ENCODE measurements around the gene ZNF425.
"Not testable (repeated sequence)": the region's sequence is repeated elsewhere in the genome, so short reads cannot be mapped to it uniquely, and the experiment has no call there.

Gene ZNF425

DNA sequence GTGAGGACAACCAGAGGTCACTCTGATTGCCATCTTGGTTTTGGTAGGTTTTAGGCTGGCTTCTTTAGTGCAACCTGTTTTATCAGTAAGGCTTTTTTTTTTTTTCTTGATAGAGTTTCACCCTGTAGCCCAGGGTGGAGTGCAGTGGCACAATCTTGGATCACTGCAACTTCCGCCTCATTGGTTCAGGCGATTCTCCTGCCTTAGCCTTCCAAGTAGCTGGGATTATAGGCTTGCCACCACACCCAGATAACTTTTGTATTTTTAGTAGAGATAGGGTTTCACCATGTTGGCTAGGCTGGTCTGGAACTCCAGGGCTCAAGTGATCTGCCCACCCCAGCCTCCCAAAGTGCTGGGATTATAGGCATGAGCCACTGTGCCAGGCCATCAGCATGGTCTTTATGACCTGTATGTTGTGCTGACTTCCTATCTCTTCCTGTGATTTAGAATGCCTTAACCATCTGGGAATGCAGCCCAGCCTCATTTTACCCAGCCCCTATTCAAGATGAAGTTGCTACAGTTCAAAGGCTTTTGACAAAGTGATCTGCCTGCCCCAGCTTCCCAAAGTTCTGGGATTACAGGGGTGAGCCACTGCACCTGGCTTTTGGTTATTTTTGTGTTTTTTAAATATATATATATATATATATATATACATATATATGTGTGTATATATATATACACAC is 7.0 kb upstream of the ZNF425 start:
- DNase-seq = no peak

DNA sequence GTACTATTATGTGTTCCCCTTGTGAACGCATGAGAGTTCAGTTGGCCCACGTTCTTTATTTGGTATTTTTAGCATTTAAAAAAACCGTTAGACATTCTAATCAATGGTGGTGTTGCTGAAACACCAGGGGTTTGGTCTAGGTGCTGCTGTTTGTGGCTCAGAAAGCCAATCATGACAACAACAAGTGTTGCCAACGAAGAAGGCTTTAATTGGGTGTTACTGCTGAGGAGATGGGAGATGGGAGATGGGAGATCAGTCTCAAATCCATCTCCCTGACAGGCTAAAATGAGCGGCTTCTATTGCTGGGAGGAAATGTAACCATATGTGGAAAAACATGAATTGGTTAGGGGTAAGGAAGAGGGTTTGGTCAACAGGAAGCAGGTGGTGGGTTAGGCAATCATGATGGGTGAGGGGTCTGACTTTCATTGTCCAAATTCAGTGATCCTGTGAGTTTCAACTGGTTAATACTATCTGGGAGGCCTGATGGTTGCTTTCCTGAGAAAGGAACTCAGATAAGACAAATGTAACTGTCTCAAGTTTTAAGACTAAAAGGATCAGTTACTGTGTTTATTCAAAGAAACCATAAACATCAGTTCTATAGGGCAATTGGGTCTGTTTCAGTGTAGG is 4.6 kb upstream of the ZNF425 start:
- DNase-seq = no peak

DNA sequence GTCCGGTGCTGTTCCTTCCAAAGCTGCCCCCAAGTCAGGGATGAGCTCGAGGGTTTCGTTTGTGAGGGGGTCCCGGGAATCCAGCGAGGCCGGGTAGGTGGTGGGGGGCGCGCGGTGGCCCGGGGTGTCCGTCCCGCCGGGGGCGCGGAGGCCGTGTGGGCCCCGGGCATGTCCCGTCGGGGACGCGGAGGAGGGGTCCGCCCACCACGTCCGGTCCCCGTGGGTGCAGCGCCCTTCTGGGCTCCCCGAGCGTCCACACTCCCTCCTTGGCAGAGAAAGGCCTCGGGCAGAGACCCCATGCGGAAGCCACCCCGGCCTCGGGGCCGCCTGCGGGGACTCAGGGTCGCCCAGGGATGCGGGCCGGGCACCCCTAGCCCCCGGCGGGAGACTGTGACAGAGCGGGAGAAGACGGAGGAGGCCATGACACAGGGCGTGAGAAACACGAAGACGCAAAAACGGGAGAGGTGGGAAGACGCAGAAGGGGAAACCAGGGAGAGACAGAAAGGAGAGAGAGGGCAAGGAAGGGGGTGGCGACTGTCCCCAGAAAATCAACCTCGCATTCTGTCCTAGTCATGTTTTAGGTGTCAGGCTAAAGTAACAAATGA is 640 bp upstream of the ZNF425 start:
- DNase-seq = peak; percentile 59

DNA sequence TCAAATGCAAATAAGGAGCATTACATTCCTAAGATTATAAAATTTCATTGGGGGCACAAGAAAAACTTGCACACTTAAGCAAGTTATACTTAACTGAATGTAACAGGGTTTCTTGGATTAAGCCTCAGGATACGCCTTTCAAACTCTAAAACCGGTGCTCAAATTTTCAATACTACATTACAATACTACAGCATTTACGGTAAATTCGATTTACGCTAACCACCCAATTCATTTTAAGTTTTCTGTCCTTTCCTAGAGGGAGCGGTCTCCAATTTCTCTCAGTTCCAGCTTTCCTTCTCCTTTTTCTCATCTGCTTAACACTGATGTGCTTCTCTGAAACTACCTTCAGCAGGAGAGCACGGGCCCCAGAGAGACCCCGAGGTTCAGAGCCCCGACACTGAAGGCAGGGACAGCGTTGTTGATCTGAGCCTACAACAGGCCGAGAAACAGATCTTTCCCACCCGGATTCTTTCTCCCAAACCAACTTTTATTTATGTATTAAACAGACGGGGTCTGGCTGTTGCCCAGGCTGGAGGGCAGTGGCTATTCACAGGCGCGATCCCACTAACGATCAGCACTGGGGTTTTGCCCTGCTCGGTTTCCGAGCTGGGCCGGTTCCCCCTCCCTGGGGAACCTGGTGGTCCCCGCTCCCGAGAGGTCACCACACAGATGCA is 798 bp downstream of the ZNF425 start:
- DNase-seq = no peak

DNA sequence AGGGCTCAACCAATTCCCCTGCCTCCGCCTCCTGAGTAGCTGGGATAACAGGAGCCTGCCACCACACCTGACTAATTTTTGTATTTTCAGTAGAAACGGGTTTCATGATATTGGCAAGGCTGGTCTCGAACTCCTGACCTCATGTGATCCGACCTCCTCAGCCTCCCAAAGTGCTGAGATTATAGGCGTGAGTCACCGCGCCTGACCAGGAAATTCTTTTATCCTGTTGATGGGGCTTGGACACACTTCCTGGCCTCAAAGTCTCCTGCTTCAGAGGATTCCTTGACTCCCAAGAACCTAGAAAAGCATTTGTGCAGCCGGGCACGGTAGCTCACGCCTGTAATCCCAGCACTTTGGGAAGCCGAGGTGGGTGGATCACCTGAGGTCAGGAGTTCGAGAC is 16.2 kb downstream of the ZNF425 start:
- no peak for DNase-seq

DNA sequence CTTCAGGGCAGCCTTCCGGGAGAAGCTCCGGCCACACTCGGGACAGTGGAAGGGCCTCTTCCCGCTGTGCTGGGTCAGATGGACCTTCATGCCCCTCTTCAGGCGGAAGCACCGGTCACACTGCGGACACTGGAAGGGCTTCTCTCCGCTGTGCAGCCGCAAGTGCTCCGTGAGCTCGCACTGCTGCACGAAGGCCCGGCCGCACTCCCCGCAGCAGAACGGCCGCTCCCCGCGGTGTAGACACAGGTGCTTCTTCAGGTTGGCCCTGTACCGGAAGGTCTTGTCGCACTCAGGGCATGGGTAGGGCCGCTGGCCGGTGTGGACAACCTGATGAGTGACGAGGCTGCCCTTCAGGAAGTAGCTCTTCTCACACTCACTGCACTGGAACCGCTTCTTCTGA is 21.4 kb downstream of the ZNF425 start:
- DNase-seq = no peak

DNA sequence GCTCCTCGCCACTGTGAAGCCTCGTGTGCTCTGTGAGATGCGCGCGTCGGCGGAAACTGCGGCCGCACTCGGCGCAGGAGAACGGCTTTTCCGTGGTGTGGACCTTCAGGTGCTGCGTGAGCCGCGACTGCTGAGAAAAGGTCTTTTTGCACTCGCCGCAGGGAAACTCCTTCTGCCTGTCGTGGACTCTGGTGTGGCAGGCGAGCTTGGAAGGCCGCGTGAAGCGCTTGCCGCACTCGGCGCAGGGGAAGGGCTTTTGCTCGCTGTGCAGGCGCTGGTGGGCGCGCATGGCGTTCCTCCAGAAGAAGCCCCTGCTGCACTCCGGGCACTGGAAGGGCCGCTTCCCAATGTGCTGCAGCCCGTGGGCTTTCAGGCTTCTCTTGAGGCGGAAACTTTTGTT is 21.9 kb downstream of the ZNF425 start:
- DNase-seq = no peak

DNA sequence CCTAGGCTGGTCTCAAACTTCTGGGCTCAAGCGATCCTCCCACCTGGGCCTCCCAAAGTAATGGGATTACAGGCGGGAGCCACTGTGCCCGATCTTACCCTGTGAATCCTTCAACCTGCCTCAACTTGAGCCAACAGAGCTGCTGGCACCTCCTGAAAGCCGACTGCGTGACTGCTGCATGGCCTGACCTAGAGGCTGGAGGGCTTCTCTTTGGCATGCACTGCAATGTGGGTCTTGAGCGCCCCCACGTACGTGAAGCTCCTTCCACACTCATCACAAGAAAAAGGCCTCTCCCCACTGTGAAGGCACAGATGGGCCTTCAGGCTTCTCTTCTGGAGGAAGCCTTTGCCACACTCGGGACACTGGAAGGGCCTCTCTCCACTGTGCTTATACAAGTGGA is 22.7 kb downstream of the ZNF425 start:
- DNase-seq = no peak

DNA sequence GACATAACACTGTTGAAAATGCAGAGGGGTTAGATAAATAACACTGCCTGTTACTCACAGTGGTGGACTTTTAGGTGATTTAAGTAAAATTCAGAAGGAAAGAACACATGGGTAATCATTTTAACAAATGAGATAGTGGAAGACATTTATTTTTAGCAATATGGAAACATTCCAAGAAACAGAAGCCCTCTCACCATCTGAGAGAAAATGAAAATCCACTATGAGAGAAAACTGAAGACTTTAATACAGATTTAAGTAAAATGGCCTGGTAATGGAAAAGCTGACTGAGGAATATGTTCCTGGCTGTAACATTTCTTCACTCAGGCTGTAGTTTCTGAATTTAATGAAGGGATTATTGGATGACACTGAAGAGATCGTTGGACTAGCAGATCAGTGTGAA is 23.5 kb downstream of the ZNF425 start:
- no peak for DNase-seq

DNA sequence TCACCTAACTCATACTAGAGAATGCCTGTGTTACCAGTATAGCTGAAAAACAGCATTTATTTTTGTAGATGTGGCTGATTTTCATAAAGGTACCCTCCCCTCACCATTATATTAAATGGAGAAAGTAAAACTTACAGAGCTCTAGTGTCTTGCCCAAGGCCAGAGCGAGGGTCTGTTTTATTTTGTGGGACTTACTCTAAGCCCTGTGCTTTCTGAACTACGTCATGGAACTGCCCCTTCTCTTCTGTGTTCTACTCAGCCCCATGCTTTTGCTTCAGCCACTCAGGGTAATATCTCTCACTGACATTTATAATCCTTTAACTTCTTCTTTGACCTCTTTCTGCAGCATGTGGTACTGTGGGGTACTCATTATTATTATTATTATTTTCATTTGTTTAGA is 25.3 kb downstream of the ZNF425 start:
- no peak for DNase-seq

DNA sequence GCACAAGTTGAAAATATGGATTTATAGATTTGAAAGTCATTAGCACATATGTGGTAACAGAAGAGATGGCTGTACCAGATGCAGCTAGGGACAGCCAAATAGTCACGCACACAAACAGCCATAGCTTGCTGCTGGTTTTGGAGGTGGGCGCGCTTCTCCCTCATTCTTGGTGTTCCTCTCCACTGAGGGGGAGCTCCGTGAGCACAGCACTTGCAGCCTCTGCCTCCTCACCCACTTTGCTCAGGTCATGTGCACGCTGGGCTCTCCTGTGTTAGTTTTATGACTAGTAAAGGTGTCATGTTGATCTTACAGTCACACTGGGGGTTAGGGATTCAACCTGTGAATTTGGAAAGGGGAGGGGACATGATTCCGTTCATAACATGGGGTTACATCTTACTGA is 27.1 kb downstream of the ZNF425 start:
- no peak for DNase-seq

DNA sequence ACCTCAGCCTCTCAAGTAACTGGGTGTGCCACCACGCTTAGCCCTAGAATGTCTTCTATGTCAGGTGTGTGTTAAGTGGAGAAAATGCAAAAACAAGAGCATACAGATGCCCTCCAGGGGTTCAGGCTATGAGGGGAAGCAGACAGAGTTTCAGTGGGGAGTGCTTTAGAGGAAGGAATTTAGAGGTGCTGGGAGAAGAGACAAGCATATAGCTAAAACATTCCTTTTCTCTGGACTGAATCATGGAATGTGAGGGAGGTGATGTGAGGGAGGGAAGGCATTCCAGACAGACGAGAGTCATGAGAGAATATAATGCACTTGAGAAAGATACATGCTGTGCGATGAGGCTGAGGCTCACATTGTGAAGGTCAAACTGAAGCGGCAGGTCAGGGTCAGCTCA is 29.0 kb downstream of the ZNF425 start:
- no peak for DNase-seq

DNA sequence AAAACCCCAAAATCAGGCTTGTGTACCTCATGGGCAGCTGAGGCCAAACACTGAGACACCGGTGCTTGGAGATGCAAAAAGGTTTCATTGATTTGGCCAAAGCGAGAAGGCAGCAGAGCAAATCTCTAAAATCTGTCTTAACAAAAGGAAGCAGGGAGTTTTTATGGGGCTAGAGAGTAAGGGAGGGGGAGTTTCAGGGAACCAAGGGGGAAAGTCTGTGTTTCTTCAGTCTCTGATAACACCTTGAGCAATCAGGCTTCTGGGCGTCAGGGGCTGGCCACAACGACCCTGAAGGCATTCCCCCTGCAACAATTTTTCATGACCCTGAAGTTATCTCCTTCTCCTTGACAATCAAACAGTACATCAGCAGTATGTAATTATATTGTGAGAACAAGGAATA is 32.9 kb downstream of the ZNF425 start:
- DNase-seq = no peak

DNA sequence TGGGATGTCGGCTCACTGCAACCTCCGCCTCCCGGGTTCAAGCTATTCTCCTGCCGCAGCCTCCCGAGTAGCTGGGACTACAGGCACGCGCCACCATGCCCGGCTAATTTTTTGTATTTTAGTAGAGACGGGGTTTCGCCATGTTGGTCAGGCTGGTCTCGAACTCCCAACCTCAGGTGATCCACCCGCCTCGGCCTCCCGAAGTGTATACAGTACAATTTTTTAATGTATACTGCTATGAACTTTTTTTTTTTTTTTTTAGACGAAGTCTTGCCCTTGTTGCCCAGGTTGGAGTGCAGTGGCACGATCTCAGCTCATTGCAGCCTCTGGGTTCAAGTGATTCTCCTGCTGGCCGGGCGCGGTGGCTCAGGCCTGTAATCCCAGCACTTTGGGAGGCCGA is 33.9 kb downstream of the ZNF425 start:
- DNase-seq = not testable (repeated sequence)

DNA sequence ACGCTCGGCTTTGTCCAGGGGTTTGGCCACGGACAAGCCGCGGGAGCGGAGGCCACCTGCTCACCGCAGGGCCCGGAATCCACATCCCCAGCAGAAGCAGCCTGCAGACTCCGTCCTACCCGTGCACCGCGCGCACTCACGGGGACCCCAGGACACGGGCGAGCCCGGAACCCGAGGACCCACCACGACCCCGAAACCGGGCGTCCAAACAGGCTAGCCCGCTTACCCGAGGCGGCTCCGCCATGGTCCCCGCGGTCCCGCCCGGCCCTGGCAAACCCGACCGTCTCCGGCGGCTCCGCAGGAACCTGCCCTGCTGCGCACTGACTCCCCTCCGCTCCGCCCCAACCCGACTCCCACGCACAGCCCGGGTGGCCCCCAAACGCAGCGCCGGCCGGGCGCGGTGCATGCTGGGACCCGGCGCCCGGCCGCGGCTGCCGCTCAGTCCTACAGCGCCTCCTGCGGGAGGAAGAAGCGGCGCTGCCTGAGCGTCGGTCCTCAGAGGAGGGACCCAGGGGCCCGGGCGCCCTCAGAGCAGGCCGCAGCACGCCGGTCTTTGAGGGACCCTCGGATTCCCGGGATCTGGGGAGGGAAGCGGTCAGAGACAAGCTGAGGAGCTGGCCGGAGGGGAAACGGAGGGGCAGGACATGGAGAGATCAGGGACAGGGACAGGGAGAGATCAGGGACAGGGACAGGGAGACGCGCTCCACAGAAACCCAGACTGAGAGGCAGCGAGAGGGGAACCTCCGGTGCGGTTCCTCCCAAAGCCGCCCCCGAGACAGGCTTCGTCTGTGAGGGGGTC is 35.5 kb downstream of the ZNF425 start, which contains the start of gene ZNF786:
Gene ZNF786, minus strand, starts transcription at position 322 of the 799 bp plus-strand sequence. Its CDS starts 78 bp downstream, at position 244.
- peak; percentile 92 for DNase-seq

DNA sequence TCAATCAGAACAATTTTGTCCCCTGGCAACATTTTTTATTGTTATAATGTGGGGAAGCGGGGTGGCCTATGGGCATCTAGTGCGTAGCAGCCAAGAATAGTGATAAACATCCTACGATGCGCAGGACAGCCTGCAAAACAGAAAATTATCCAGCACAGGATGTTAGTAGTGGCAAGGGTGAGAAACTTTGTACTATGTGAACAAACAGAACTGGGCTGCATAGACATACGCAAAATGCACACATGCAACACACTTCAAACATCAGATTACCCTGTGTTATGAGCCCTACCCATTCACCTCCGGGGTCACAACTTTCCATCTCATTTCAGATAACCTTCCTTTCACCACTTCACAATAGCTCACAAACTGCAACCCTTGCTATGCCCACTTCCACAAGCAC is 38.7 kb downstream of the ZNF425 start:
- DNase-seq = no peak

DNA sequence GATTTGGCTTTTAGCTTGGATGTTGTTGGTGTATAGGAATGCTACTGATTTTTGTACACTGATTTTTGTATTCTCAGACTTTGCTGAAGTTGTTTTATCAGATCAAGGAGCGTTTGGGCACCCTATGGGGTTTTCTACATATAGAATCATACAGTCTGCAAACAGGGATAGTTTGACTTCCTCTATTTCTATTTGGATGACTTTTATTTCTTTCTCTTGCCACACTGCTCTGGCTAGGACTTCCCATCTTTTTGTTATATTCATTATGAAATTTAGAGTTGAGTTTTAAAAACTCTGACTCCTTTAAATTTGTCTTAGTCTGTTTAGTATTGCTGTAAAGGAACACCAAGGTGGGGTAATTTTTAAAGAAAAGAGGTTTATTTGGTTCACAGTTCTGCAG is 40.3 kb downstream of the ZNF425 start:
- no peak for DNase-seq

DNA sequence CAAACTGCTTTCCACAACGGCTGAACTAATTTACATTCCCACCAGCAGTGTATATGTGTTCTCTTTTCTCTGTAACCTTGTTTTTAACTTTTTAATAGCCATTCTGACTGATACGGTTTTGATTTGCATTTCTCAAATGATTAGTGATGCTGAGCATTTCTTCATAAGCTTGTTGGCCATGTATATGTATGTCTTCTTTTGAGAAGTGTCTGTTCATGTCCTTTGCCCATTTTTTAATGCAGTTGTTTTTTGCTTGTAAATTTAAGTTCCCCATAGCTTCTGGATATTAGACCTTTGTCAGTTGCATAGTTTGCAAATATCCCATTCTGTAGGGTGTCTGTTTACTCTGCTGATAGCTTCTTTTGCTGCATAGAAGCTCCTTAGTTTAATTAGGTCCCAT is 41.7 kb downstream of the ZNF425 start:
- DNase-seq = no peak

DNA sequence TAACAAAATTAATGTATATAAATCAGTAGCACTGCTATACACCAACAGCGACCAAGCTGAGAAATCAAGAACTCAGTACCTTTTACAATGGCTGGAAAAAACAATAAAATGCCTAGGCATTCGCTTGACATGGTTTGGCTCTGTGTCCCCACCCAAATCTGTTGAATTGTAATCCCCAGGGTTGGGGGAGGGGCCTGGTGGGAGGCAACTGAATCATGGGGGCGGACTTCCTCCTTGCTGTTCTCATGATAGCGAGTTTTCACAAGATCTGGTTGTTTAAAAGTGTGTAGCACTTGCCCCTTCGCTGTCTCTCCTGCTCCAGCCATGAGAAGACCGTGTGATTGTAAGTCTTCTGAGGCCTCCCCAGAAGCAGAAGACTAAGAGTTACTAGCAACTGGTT is 44.2 kb downstream of the ZNF425 start:
- no peak for DNase-seq

DNA sequence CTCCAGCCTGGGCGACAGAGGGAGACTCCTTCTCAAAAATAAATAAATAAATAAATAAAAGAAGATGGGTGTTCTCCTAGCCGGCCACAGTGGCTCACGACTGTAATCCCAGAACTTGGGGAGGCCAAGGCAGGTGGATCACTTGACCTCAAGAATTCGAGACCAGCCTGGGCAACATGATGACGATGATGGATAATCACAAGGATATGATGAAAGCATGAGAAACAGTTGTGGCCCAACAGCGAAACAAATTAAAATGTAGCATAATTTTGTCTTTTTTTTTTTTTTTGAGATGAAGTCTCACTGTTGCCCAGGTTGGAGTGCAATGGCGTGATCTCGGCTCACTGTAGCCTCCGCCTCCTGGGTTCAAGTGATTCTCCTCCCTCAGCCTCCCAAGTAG is 48.5 kb downstream of the ZNF425 start:
- DNase-seq = no peak

DNA sequence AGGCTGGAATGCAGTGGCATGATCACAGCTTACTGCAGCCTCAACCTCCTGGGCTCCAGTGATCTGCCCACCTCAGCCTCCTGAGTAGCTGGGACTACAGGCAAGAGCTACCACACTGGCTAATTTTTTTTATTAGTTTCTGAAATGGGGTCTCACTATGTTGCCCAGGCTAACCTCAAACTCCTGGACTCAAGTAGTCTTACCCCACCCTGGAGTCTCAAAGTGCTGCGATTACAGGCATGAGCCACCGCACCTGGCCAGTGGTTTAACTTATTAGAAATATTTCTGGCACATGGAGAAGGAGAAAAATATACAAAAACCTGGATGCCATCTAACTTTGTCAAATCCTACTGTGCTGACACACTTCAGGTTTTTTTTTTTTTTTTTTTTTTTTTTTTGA is 50.8 kb downstream of the ZNF425 start:
- DNase-seq = no peak

DNA sequence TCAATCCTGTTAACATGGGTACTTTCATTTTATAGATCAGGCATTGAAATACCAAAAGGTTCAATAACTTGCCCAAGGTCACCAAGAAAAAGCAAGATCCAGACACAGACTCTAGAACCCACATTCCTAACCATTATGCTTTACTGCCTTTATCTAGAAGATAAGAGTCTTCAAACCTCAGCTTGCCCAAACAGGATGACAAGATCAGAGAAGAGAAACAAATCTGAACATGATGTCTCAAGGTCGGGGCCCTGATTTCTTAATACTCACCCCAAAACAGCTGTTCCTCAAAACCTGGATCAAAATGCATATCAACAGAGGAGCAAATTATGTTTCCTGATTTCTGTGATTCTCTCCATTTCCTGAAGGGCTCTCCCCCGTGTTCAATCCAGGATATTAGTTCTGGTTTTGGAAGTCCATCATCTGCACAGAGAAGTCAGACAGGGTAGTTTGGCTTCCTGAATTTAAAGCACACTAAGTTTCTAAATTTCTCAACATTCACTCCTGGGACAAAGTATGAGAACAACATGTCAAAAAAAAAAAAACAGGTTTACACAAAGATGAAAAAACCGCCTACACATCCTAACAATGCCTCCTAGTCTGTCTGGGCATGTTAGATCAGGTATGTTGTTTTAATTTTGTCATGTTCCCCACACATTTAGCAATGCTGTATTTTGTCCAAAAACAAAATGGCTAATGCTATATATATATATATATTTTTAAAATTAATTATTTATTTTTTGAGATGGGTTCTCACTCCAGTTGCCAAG is 51.8 kb downstream of the ZNF425 start:
- no peak for DNase-seq

Data from CD4-positive, alpha-beta T cell treated with Interleukin-10 for 1 hour (primary cell).